Measurements from ENCODE around the gene GJB5.

GRCh38 chr1:34736692-34737091 lies 18.2 kb upstream of the GJB5 start:
- TF ChIP-seq POLR2AphosphoS5 (IDR thresholded peaks at IDR 0.05; ENCODE audit: low read depth, low read length), result no peak
- no peak for TF ChIP-seq TAF1 (IDR thresholded peaks at IDR 0.05; ENCODE audit: borderline replicate concordance, insufficient read depth, low read length)
